GM21360 (cell line): ENCODE data around the gene TMEM272.

Experiments
- ATAC-seq: cut with Tn5 transposase; IDR thresholded peaks from one replicate; pipeline ENCODE4 v1.9.1; 2021; ENCODE audit warnings: mild to moderate bottlenecking, moderate library complexity; ENCODE audit not compliant: unreplicated experiment

Gene TMEM272

DNA sequence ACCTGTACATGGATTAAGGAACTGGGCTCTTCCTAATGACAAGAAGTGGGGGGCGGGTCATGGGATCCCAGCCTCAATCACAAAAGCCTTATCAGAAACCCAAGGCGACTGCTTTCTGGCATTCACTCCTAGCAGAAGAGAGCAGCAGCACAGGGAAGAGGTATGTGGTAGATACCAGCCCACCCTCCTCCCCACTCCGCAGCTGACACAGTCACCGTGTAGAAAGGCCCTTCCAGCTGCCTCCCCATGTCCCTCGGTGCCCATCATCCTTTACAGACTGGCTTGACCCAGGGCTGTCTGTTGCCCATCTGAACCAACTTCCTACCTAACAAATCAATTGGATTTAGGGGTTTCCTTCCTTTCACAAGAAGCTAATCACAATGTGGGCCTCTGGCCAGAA is 37.9 kb downstream of the TMEM272 start:
- ATAC-seq: no peak

DNA sequence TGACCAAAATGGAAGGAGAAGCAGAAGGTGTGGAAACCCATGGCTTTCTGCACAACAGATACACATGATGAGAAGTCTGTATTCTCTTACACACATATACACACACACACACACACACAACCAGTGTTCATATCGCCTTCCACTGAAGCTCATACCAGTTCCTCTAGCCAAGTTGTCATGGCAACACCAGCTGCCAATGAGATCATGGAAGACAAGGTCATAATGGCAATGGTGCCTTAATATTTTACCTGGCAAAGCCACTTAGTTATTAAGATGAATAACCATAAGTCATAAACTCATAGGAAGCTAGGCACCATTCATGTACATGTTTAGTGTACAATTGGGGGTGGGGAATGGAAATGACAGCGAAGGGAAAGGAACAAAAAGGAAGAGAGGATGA is 38.4 kb downstream of the TMEM272 start:
- ATAC-seq: no peak

DNA sequence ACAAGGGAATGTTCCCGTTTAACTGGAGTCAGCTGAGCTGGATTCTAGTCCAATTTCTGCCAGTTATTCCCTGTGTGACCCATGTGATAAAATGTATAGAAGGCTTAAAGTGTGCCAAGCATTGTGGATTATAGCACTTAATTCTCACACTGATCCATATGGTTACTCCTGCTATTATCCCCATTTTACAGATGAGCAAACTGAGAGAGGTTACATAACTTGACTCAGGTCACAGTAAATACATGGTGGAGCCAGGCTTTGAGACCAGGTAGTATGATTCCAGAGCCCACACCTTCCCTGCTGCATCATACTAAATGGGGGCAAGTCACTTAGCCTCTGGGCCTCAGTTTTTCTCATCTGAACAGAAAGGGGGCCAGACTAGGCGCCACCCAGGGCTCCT is 39.1 kb downstream of the TMEM272 start:
- no peak for ATAC-seq

DNA sequence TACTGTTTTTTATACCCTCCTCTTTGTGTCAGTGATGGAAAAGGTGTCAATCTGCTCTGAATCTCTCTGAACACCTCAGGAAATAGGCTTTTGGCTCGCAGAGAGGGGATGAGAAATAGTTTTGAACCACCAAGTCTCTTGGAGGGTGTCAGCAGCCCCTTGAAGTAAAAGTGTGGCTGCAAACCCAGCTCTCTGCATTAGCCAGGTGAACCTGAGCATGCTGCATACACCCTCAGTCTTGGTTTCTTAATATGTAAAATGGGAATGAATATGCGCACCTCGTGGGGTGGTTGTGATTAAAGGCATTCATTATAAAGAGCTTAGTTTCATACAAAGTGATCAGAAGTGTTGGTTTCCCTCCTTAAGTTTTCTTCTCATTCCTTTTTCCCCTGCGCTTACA is 39.7 kb downstream of the TMEM272 start:
- ATAC-seq: no peak

DNA sequence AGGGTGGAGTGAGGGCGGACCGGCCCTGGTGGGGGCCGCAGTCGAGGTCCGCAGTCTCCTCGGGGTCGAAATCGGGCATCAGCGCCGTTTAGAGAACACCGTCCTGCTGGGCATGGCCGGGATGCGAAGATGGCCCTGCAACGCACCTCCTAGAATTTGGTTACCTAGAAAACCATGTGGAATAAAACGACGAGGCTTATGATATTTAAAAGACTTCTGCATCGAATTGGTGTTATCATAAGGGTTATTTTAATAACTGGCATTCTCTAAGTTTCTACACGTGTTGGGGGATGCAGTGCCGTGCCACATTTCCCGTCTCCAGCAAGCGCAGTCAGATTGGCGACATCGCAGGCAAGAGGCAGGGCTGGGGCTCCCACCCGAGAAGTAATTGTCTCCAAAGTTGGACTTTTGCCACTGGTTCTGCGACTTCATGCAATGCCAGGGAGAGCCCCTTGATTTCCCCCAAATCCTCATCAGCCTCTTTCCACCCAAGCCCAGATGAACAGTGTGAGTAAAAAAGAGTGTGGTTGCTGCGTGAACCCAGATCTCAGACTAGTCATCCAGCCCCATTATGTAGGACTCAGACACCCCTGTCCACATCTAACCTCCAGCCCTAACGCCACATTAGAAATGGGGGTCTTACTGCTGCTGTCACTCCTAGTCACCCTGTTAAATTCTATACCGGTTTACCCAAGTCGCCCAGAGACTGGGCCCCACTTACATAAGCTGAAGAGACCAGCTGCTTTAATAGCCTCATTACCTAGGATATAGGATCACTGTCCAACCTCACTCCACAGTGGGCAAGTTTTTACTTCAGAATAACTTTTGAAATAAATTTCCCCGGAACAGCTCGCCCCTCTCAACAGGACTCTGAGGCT is 40.4 kb downstream of the TMEM272 start:
- no peak for ATAC-seq

DNA sequence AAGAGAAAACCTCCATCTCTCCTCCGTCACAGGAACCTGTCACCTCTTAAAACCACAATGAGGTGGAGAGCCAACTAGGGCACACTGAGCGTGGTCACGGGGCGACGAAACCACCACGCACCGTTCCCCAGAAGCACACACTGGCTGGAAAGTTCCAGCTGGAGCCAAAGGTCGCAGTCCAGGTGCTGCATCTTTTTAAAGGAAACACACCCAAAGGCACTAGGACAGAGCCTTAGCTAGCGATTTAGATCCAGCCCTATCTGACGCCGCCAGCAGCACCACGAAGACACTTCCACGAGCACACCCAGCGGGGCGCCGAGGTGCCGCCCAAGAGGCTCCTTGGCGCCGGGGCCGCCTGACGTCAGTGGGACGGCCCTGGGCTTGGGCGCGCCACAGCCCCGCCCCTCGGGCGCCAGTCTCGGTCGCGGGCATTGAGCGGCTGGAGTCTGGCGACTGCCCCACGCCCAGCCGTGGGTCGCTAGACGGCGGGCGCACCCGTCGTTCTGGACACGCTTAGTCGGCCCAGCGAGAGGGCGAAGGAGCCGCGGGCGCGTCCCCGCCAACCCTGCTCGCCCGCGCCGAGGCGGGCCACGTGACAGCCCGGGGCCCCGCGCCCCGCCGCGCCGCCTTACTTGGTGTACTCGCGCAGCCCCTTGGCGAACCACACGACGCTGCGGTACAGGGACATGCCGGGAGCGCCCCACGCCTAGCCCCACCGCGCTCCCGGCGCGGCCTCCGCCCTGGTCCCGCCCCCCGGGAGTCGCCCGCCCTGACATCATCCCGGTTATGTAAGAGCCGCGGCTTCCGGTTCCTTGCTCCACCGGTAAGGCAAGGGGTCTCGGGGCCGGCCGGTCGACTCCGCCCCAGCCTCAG is 41.3 kb downstream of the TMEM272 start, which contains the start of gene DHRS12:
Gene DHRS12 (minus strand): TSS at position 742 of the 873 bp plus-strand sequence. CDS start 4,504 bp downstream, outside the sequence.
- ATAC-seq: peak; percentile 83

DNA sequence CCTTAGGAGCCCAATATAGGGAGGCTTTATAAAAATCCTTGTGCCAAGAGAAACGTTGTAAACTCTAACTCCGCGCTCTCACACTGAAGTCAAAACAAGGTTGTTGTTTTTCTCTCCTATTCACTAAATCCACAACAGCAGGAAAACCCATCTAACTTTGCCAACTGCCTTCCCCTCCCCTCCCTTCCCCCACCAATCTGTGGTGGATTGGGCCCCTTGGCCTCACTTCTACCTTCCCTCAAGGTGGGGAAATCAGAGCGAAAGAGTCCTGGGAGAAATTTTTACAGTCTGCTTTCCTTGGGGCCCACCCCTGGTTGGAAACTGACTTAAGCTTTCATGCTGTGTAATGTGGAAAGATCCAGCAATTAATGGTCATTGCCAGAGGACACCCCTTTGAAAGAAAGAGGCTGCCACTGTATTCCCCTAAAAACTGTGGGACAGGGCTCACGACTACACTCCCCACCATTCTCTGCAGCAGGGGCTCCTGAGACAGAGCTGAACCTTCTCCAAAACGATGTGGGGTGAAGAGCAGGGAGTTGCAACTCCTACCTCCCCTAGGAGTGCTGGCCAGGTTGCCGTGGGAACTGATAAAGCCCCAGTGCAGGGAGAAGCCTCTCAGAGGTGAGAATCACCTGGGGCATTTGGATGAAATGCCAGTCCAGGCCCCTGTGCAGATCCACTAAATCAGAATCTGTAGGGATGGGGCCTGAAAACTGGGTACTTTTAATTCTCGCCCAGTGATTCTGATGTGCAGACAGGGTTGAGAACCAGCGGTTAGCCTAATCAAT is 42.2 kb downstream of the TMEM272 start:
- no peak for ATAC-seq

DNA sequence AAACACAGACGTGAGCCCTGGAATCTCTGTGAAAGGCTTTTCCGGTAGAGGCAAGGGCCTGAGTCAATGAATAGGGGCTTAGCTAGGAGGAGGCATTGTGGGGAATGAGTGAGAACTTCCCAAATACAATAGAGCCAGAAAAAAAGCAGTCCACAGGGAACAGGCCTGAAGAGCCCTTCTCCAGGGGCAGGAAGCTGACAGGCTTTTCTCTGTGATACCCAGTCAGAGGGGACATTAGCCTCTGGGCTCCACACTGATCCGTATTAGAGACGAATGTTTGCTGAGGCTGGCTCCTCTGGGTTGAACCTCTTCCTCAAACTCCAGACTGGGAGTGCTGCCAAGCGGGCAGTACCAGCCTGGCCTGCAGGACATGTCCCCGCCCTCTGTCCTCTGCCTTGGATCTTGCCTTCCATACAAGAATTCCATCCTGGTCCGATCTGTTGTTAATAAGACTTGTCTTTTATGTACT is 43.3 kb downstream of the TMEM272 start:
- no peak for ATAC-seq

DNA sequence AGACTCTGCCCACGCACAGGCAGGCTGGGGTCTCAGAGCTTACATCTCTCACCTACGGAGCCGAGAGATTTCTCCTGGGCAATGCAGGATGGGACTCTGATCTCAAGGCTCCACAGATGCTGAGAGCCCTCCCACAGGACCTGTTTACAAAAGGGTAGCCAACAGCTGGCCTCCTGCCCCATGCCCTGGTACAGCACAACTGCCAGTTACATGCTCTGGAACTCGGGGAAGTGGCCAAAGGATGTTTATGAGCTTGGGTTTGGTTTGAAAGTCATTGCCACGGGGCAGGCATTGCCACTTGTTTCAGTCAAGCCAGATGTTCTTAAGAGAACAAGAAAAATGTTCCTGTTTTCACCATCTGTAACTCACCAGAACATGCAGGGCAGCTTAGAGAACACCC is 44.5 kb downstream of the TMEM272 start:
- no peak for ATAC-seq

DNA sequence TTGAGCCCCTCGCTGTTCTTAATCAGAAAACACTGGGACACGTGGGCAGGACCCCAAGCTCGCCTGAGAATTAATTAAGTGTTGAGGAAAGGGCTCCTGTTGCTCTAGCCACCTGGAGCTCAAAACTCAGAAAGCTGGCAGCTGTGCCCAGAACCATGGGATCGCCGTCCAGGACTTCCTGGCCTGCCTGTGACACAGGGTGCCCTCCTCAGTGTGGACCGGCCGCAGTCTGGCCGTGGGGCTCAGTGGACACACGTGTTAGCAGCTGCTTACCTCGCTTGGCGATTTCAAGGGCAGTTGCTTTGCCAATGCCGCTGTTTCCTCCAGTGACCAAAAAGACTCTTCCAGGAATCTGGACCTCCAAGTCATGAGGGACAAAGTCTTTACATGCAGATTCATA is 45.7 kb downstream of the TMEM272 start:
- ATAC-seq: no peak

DNA sequence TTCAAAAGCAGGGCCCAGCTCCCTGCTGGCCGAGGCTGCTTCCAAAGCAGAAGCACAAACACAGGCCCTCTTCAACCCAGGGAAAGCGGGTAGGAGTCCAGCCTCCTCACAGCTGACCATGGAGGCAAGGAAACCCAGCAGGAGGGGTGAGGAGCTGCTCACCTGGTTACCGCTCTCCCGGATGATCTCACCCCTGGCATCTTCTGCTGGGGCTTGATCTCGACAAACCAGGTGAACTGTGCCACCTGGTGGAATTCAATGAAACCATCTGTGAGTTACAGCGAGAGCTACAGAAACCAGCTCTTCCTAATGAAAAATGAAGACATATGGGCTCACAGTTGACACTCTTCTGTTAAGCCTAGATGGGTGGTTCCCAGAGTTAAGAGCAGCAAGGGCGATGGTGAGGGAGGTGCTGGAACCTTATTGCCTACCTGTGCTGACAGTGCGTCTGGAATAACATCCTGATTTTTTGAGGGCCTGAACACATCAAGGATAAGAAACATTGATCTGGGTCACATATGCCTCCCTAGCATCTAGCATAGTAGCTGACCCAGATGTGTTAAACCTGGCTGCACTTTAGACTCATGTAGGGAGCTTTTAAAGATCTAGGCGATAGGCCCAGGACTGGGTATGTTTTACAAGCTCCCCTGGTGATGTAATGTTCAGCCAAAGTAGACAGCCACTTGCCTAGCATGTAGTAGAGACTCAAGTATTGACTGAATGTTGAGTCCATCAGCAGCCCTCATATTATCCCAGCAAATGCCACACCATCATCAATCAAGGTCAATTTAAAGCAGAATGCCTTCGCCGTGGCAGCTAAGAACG is 47.1 kb downstream of the TMEM272 start:
- no peak for ATAC-seq

DNA sequence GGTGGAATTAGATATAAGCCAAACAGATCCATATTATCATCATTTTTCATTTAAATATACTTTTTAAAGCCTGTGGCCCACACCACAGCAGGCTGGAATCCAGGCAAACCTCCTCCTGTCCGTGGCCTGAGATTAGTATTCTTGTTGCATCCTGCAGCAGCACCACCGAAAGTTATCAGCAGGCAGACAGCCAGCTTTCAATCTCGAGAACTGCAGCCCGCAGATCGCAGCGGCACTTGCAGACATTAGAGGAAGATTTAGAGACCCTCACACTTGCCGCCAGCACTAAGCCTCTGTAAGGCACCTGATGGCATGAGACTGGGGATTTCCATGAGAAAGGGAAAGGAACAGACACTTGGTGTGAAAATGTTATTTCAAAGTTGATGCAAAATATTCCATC is 48.4 kb downstream of the TMEM272 start:
- ATAC-seq: no peak

DNA sequence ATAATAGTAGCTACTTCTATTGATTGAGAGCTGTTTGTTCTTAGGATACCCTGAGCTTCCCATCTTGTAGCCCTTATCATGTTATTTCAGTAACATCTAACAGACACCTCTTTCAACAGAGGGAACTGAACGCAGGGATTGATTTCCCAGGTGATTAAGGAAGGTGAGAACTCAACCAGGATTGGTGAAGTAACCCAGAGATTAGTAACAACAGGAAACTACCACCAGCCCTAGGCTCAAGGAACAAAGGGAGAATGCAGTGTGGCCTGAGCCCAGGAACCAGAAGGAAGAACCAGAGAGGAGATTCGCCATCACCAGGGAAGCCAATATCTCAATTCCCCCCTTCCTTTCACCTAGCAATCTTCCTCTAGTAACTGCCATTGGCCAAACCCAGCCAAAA is 49.6 kb downstream of the TMEM272 start:
- no peak for ATAC-seq

DNA sequence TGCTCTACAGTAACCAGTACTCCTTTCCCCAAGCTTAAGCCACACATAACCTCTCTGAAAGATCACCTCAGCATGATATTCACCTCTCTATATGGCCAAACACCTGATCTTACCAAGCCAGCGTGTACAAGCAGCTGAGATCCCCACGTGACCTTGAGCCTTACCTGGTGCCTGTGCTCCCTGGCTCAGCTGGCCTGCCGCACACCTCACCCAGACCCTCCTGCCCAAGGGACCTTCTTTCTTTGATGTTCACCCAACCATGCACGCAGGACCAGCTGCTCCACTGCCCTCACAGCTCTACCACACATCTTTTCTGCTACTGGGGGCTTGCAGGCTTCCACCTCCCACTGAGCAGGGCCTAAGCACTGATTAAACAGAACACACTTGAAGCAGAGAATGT is 50.0 kb downstream of the TMEM272 start:
- no peak for ATAC-seq

DNA sequence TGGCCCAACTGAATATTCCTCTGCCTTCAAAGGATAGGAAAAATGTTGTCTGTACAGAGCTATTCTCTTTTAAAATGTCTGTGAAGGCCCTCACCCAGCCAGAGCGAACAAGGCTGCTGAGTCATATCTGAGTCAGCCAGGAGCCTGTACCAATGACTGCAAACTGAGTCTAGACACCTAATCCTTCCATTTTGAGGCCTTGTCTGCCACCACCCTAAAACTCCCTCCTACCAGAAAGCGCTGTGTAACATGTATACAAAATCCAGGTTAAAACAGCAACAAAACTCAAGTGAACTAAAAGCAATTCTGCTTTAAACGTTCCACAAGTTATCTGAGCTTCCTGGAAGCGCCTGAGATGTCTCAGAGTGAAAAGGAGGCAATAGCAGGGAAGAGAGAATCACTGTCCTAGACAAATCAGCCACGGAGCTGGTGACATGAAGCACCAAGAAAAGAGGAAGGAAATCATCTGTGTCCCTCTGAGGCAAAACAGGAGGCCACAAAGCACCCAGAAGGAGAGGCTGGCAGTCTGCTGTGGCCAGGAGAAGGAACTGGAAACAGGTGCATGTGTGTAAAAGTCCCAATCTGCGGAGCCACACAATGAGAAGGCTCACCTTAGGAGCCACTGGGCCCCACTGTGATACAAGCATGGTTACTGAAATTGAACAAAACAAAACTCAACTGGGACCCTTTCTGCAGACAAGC is 51.3 kb downstream of the TMEM272 start:
- peak; percentile 59 for ATAC-seq

DNA sequence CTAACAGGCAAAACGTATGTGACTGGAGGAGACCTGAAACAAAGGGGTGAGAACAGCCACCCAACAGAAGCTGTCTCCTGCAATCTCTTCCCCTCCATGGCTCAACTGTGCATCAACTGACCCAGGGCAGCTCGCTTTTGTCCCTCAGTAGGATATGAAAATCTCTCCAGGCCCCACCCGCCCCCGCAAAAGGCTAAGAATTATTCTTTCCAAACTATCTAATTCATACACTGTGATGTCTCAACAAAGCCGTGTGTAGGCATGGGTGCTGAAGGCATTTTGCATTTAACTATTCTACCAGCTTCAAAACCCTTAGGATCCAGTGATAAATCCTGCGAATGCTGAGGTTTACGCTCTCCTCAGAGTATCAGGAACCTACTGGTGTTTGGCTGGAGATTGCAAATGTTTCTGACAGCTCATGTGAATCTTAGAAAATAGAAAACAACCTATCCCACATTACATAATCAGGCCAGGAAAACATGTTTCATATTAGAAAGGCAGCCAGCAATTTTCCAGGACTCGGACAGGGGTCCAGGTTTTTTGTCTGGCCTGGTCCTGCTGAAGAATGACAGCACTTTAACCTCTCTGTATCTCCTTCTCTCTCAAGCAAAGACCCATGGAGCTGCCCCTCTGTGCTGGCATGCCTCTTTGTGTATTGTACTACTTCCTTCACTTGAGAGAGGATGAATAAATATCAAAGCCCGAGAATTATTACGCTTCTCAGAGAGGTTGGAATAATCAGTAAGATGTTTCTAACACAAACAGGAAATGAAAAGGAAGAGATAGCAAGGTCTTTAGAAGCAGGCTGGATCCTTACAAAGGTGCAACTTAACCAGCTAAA is 58.3 kb downstream of the TMEM272 start:
- ATAC-seq: no peak

DNA sequence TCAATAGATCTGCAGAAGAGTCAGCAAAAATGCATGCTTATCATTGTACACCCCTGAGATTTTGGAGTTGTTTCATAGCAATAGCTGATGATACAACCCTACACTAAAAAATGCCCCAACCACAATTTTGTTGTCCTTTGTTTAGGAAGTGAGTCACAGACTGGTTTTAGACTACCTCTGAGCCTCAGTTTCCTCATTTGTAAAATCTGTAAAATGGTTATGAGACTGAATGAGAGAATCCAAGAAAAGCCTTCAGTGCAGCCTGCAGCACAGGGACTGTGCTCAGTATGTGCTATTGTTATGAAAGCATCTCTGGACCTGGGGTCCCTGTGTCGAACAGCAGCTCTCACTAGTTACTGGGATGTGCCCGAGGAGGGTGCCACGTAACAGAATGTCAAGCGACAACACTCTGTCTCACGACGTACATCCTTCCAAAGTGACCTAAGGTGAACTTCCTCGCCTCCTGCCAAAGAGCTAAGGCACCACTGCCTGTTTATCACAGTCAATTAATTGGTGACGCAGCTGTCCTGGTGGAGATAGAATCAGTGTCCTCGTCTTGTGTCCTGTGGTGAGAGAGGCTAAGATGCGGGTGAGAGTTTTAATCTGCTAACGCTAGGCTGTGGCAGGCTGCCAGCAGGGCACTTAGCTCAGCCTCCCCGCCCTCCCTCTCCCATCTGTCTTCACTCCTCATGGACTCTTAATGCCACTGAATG is 59.1 kb downstream of the TMEM272 start:
- no peak for ATAC-seq

DNA sequence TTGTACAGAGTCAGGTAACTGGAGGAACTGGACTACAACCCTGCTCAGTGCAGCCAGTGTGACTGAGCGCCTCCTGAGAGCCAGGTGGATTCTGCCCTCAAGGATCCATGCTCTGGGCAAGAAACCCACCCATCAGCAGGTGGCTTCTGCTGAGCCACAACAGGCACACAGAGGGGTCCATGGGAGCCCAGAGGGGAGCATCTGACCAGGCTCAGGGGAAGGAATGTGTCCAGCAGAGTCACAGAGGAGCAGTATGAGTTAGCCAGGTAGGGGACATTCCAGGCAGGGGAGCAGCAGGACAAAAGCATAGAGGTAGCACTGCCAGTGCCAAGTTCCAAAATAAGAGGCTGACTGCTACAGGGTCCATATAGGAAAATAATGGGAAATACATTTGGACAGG is 60.9 kb downstream of the TMEM272 start:
- no peak for ATAC-seq
